ENCODE results near the gene UBE2J2. TPM values are rescaled to one million over a fixed set of nuclear protein-coding genes. Genes with fewer than 3 reads are reported as not detected.

UBE2J2 gene
- total and polyA plus RNA-seq, 9 donors = 35.8 to 55.6 (median 41.2) TPM

GRCh38 chr1:1217621-1218523 lies 55.8 kb downstream of the UBE2J2 start:
- no peak for TF ChIP-seq EP300 (IDR thresholded peaks at IDR 0.05)
- TF ChIP-seq CTCF (IDR thresholded peaks at IDR 0.05) = no peak
- TF ChIP-seq POLR2A (IDR thresholded peaks at IDR 0.05) = no peak
- Histone ChIP-seq H3K4me1 (ENCODE audit: insufficient read depth) (no peaks in the 10 kb centered on the region), H3K36me3 (no peaks in the 10 kb centered on the region), H3K27ac (no peak overlapping the region), H3K9me3 (no peaks in the 10 kb centered on the region), H3K27me3 (no peaks in the 10 kb centered on the region), H3K4me3 (no peak overlapping the region)
- DNase-seq = no peak
- WGBS, 3 donors = 87 to 89% (median 87%) methylated on average over 46 to 52 of the region's 52 CpGs
- intact Hi-C loops (cut with DNase I) = no loop called here

GRCh38 chr1:1216770-1217620 lies 56.7 kb downstream of the UBE2J2 start:
- Histone ChIP-seq H3K27me3 (no peaks in the 10 kb centered on the region), H3K9me3 (no peaks in the 10 kb centered on the region), H3K4me1 (ENCODE audit: insufficient read depth) (no peaks in the 10 kb centered on the region), H3K36me3 (no peaks in the 10 kb centered on the region), H3K4me3 (no peak overlapping the region), H3K27ac (no peak overlapping the region)
- TF ChIP-seq CTCF (IDR thresholded peaks at IDR 0.05) = no peak
- TF ChIP-seq POLR2A (IDR thresholded peaks at IDR 0.05) = no peak
- no peak for TF ChIP-seq EP300 (IDR thresholded peaks at IDR 0.05)
- no peak for DNase-seq
- WGBS, 3 donors = 91 to 93% (median 92%) methylated on average over 69 to 74 of the region's 74 CpGs
- intact Hi-C loops (cut with DNase I) = no loop called here

GRCh38 chr1:1215881-1216605 lies 57.6 kb downstream of the UBE2J2 start:
- Histone ChIP-seq H3K27me3 (no peaks in the 10 kb centered on the region), H3K9me3 (no peaks in the 10 kb centered on the region), H3K4me3 (no peak overlapping the region), H3K27ac (no peak overlapping the region), H3K4me1 (ENCODE audit: insufficient read depth) (no peaks in the 10 kb centered on the region), H3K36me3 (no peaks in the 10 kb centered on the region)
- DNase-seq = no peak
- TF ChIP-seq CTCF (IDR thresholded peaks at IDR 0.05) (no peak), POLR2A (IDR thresholded peaks at IDR 0.05) (no peak), EP300 (IDR thresholded peaks at IDR 0.05) (no peak)
- intact Hi-C loops (cut with DNase I) = no loop called here
- WGBS, 3 donors = 81 to 88% (median 86%) methylated on average over 14 to 21 of the region's 21 CpGs

GRCh38 chr1:1215080-1215676 lies 58.5 kb downstream of the UBE2J2 start:
- intact Hi-C loops (cut with DNase I) = no loop called here
- no peak for DNase-seq
- no peaks in the 10 kb centered on the region for H3K9me3 ChIP-seq
- TF ChIP-seq POLR2A (IDR thresholded peaks at IDR 0.05) (no peak), EP300 (IDR thresholded peaks at IDR 0.05) (no peak), CTCF (IDR thresholded peaks at IDR 0.05) (no peak)
- WGBS, 3 donors = 48 to 56% (median 49%) methylated on average over 11 of the region's 11 CpGs
- no peak overlapping the region for H3K4me3 ChIP-seq
- H3K4me1 ChIP-seq (ENCODE audit: insufficient read depth) = no peaks in the 10 kb centered on the region
- H3K27me3 ChIP-seq = no peaks in the 10 kb centered on the region
- no peak overlapping the region for H3K27ac ChIP-seq
- no peaks in the 10 kb centered on the region for H3K36me3 ChIP-seq
